Measurements from ENCODE around the gene DIDO1. TPM values are rescaled to one million over a fixed set of nuclear protein-coding genes. Genes with fewer than 3 reads are reported as not detected.

The DIDO1 gene
- total RNA-seq, 2 experiments from 2014 or later: 65.1 to 70.6 TPM

GRCh38 chr20:62918831-62919230 lies 7.5 kb downstream of the DIDO1 start:
- peak overlapping the region; percentile 48 for H3K4me3 ChIP-seq (ENCODE audit: low read depth, low read length, poor library complexity, severe bottlenecking)
- peaks cover 86% of the 10 kb centered on the region for H3K4me1 ChIP-seq (ENCODE audit: insufficient read depth, low read length, poor library complexity, severe bottlenecking)
- TF ChIP-seq, protein P1, sequence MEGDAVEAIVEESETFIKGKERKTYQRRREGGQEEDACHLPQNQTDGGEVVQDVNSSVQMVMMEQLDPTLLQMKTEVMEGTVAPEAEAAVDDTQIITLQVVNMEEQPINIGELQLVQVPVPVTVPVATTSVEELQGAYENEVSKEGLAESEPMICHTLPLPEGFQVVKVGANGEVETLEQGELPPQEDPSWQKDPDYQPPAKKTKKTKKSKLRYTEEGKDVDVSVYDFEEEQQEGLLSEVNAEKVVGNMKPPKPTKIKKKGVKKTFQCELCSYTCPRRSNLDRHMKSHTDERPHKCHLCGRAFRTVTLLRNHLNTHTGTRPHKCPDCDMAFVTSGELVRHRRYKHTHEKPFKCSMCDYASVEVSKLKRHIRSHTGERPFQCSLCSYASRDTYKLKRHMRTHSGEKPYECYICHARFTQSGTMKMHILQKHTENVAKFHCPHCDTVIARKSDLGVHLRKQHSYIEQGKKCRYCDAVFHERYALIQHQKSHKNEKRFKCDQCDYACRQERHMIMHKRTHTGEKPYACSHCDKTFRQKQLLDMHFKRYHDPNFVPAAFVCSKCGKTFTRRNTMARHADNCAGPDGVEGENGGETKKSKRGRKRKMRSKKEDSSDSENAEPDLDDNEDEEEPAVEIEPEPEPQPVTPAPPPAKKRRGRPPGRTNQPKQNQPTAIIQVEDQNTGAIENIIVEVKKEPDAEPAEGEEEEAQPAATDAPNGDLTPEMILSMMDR (conservative IDR thresholded peaks at IDR 0.05; ENCODE audit: low read length): no peak
- no peak for TF ChIP-seq EZH2phosphoT487 (IDR thresholded peaks at IDR 0.05; ENCODE audit: borderline replicate concordance, low read depth, low read length)
- peak; percentile 52 for DNase-seq (ENCODE audit: low spot score)
- no peak overlapping the region for H2AFZ ChIP-seq (ENCODE audit: low read length)
- no peaks in the 10 kb centered on the region for H3K9me2 ChIP-seq (ENCODE audit: insufficient read depth, low read length)
- POLR2A ChIA-PET: interaction anchor here (0.6 to 1.8 kb wide), 5 partner anchors 8 to 36 kb away, joined by 3 to 5 read pairs (median 3); no protein-coding TSS in a partner anchor
- peaks cover 100% of the 10 kb centered on the region for H3K79me2 ChIP-seq (ENCODE audit: insufficient read depth, low read depth, low read length)
- H3K9me3 ChIP-seq (ENCODE audit: low read length): no peaks in the 10 kb centered on the region
- H3K4me2 ChIP-seq (ENCODE audit: low read length): peak overlapping the region; percentile 72
- intact Hi-C loops (cut with micrococcal nuclease; ENCODE audit: unreplicated experiment): loop anchor here (1.0 to 2.0 kb wide), 2 partner anchors 19 to 36 kb away; no protein-coding TSS in a partner anchor
- peak overlapping the region; percentile 61 for H3K27ac ChIP-seq (ENCODE audit: low read depth, low read length, poor library complexity, severe bottlenecking)
- no TSS peak for BruUV-seq (replicated peaks)
- CTCF ChIA-PET (ENCODE audit: unreplicated experiment): interaction anchor here (0.6 kb wide), 1 partner anchor 127 kb away, joined by 3 read pairs; no protein-coding TSS in a partner anchor
- H4K20me1 ChIP-seq (ENCODE audit: insufficient read depth, low read length): peaks cover 68% of the 10 kb centered on the region
- H3K36me3 ChIP-seq (ENCODE audit: insufficient read depth, low read length): peaks cover 17% of the 10 kb centered on the region; the same call in 1 of the 2 replicates

DNA sequence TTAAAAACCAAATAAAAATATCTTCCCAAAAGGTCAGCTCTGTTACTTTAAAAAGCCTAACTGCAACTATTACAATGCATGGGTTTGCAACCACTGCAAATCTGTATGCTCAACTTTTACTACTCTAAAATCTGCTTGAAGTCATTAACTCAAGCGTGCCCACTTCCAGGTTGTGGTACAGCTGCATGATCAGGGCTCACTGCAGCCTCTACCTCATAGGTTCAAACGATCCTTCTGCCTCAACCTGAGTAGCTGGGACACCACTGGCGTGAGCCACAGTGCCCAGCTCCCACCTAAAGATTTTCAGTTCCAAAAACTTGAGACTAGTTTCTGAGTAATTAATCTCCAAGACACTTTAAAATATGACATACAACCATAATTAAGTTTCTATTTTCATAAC lies 8.2 kb downstream of the DIDO1 start:
- Histone ChIP-seq H3K79me2 (ENCODE audit: insufficient read depth, low read depth, low read length) (peaks cover 100% of the 10 kb centered on the region), H3K9me2 (ENCODE audit: insufficient read depth, low read length) (no peaks in the 10 kb centered on the region), H3K4me2 (ENCODE audit: low read length) (peak overlapping the region; percentile 72), H3K36me3 (ENCODE audit: insufficient read depth, low read length) (peaks cover 24% of the 10 kb centered on the region), H3K4me1 (ENCODE audit: insufficient read depth, low read length, poor library complexity, severe bottlenecking) (peaks cover 79% of the 10 kb centered on the region), H3K4me3 (ENCODE audit: low read depth, low read length, poor library complexity, severe bottlenecking) (peak overlapping the region; percentile 48), H3K27ac (ENCODE audit: low read depth, low read length, poor library complexity, severe bottlenecking) (peak overlapping the region; percentile 61), H4K20me1 (ENCODE audit: insufficient read depth, low read length) (peaks cover 62% of the 10 kb centered on the region), H3K9me3 (ENCODE audit: low read length) (no peaks in the 10 kb centered on the region), H2AFZ (ENCODE audit: low read length) (no peak overlapping the region)
- intact Hi-C loops (cut with micrococcal nuclease; ENCODE audit: unreplicated experiment): loop anchor here (1.0 to 2.0 kb wide), 2 partner anchors 18 to 37 kb away; no protein-coding TSS in a partner anchor
- no TSS peak for BruUV-seq (replicated peaks)
- peak; percentile 82 for DNase-seq (ENCODE audit: low spot score)
- no peak for TF ChIP-seq EZH2phosphoT487 (IDR thresholded peaks at IDR 0.05; ENCODE audit: borderline replicate concordance, low read depth, low read length)
- TF ChIP-seq, protein P1 (conservative IDR thresholded peaks at IDR 0.05; ENCODE audit: low read length): no peak
- ChIA-PET CTCF (ENCODE audit: unreplicated experiment) (no interaction called here), POLR2A (interaction anchor here (1.2 to 1.8 kb wide), 3 partner anchors 9 to 36 kb away, joined by 3 to 5 read pairs (median 3); no protein-coding TSS in a partner anchor)

DNA sequence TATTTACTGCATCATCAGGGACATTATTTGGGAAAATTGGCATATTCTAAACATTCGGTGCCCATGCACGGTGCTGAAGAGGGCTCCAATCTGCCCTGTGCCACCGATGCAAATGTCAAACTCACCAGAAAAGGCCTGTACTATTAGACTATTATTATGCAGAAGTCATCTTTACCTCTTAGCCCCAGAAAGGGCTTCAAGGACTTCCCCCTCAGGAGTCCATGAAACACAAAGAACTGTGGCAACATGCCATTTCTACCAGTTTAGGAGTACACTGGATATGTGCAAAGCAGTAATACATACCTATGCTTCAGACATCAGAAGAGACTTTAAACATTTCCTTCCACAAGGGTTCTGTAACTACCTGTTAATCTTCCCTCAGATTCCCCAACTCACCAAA lies 8.6 kb downstream of the DIDO1 start:
- peaks cover 75% of the 10 kb centered on the region for H3K4me1 ChIP-seq (ENCODE audit: insufficient read depth, low read length, poor library complexity, severe bottlenecking)
- BruUV-seq (replicated peaks): no TSS peak

More for the DNA sequence above, 8.6 kb downstream of the DIDO1 start:
- Histone ChIP-seq H3K79me2 (ENCODE audit: insufficient read depth, low read depth, low read length) (peaks cover 100% of the 10 kb centered on the region), H2AFZ (ENCODE audit: low read length) (no peak overlapping the region), H4K20me1 (ENCODE audit: insufficient read depth, low read length) (peaks cover 60% of the 10 kb centered on the region), H3K4me2 (ENCODE audit: low read length) (peak overlapping the region; percentile 72), H3K4me3 (ENCODE audit: low read depth, low read length, poor library complexity, severe bottlenecking) (peak overlapping the region; percentile 48), H3K9me3 (ENCODE audit: low read length) (no peaks in the 10 kb centered on the region), H3K9me2 (ENCODE audit: insufficient read depth, low read length) (no peaks in the 10 kb centered on the region), H3K36me3 (ENCODE audit: insufficient read depth, low read length) (peaks cover 28% of the 10 kb centered on the region), H3K27ac (ENCODE audit: low read depth, low read length, poor library complexity, severe bottlenecking) (peak overlapping the region; percentile 61)
- ChIA-PET POLR2A (interaction anchor here (1.8 kb wide), 1 partner anchor 9 kb away, joined by 5 read pairs; no protein-coding TSS in a partner anchor), CTCF (ENCODE audit: unreplicated experiment) (no interaction called here)
- intact Hi-C loops (cut with micrococcal nuclease; ENCODE audit: unreplicated experiment): loop anchor here (1.0 to 2.0 kb wide), 2 partner anchors 17 to 37 kb away; no protein-coding TSS in a partner anchor
- no peak for DNase-seq (ENCODE audit: low spot score)
- TF ChIP-seq, protein P1 (conservative IDR thresholded peaks at IDR 0.05; ENCODE audit: low read length): no peak
